GM19397 (cell line): Measurements from ENCODE around the gene CENATAC.
"Not testable (repeated sequence)": the region's sequence is repeated elsewhere in the genome, so short reads cannot be mapped to it uniquely, and the experiment has no call there.

Source experiments
- ATAC-seq: cut with Tn5 transposase; IDR thresholded peaks from one replicate; pipeline ENCODE4 v1.9.1; 2021; ENCODE audit warnings: mild to moderate bottlenecking, moderate library complexity; ENCODE audit not compliant: unreplicated experiment

Gene CENATAC

GRCh38 chr11:118997627-118998387 lies at the start of gene CENATAC:
Gene CENATAC, plus strand, starts transcription at chr11:118998138. Its CDS starts 60 bp downstream, at chr11:118998198.
- peak; percentile 93 for ATAC-seq

GRCh38 chr11:118953265-118953664 lies 44.7 kb upstream of the CENATAC start:
- no peak for ATAC-seq

GRCh38 chr11:118953976-118954375 lies 44.0 kb upstream of the CENATAC start:
- not testable (repeated sequence) for ATAC-seq

- no peak for ATAC-seq
Observed at GRCh38 chr11:118956094-118956846, 41.7 kb upstream of the CENATAC start, which contains the start of gene UPK2. Gene UPK2, plus strand, starts transcription at chr11:118956298. Its CDS starts 53 bp downstream, at chr11:118956351.

- no peak for ATAC-seq
Observed at GRCh38 chr11:118956847-118957469, 41.0 kb upstream of the CENATAC start.

GRCh38 chr11:118957549-118957948 lies 40.4 kb upstream of the CENATAC start:
- ATAC-seq: no peak

- ATAC-seq: no peak
Observed at GRCh38 chr11:118957968-118958367, 40.0 kb upstream of the CENATAC start.

GRCh38 chr11:118958577-118958976 lies 39.4 kb upstream of the CENATAC start:
- ATAC-seq: no peak

GRCh38 chr11:118961189-118961588 lies 36.7 kb upstream of the CENATAC start:
- ATAC-seq: no peak

- no peak for ATAC-seq
Observed at GRCh38 chr11:118961591-118961990, 36.3 kb upstream of the CENATAC start.

- ATAC-seq: not testable (repeated sequence)
Observed at GRCh38 chr11:118969508-118969907, 28.4 kb upstream of the CENATAC start.

GRCh38 chr11:118971646-118972045 lies 26.3 kb upstream of the CENATAC start, which contains the start of gene FOXR1:
Gene FOXR1, plus strand, starts transcription at chr11:118971761. Its CDS starts 171 bp downstream, at chr11:118971932.
- no peak for ATAC-seq

- no peak for ATAC-seq
Observed at GRCh38 chr11:118973985-118974384, 24.0 kb upstream of the CENATAC start.

- no peak for ATAC-seq
Observed at GRCh38 chr11:118975771-118976709, 21.9 kb upstream of the CENATAC start.

GRCh38 chr11:118979434-118979833 lies 18.5 kb upstream of the CENATAC start:
- ATAC-seq: no peak

GRCh38 chr11:118980191-118980881 lies 17.6 kb upstream of the CENATAC start:
- no peak for ATAC-seq

- ATAC-seq: not testable (repeated sequence)
Observed at GRCh38 chr11:118984337-118984736, 13.6 kb upstream of the CENATAC start.

- no peak for ATAC-seq
Observed at GRCh38 chr11:118984825-118985224, 13.1 kb upstream of the CENATAC start.

GRCh38 chr11:118988280-118988679 lies 9.7 kb upstream of the CENATAC start:
- no peak for ATAC-seq
